WTC11 (cell line): ENCODE results near the gene HIP1R. TPM values are rescaled to one million over a fixed set of nuclear protein-coding genes. Genes with fewer than 3 reads are reported as not detected.

Experiments used
- ATAC-seq: fragments of 200-7000 bp; cut with Tn5 transposase; 2 replicates; pipeline ENCODE4 v1.10.0; 2021; ENCODE audit warnings: mild to moderate bottlenecking, moderate library complexity
- CTCF ChIA-PET: fragments of 300-600 bp; sonication (Branson Sonifier 250); formaldehyde crosslinking; loops from one replicate; lab custom pipeline; 2021; ENCODE audit warnings: antibody characterized with exemption; lab: Charles Lee
- POLR2A ChIA-PET: fragments of 350-600 bp; sonication (Branson Sonifier 250); formaldehyde crosslinking; loops from one replicate; lab custom pipeline; 2021; ENCODE audit warnings: antibody characterized with exemption; lab: Charles Lee
- DNase-seq: peaks from one replicate; pipeline ENCODE4 v3.0.0; 2021; ENCODE audit warnings: low spot score
- H3K27ac Mint-ChIP-seq: 2 replicates; pipeline ENCODE4 v1.8.0; 2021; ENCODE audit warnings: mixed read lengths
- H3K27me3 Mint-ChIP-seq: 2 replicates; pipeline ENCODE4 v1.8.0; 2021; ENCODE audit warnings: low read depth, mild to moderate bottlenecking, moderate library complexity, mixed read lengths
- H3K36me3 Mint-ChIP-seq: 2 replicates; pipeline ENCODE4 v1.8.0; 2021; ENCODE audit warnings: mixed read lengths
- H3K4me1 Mint-ChIP-seq: 2 replicates; pipeline ENCODE4 v1.8.0; 2022; ENCODE audit warnings: mixed read lengths
- H3K4me3 Mint-ChIP-seq: 2 replicates; pipeline ENCODE4 v1.8.0; 2021; ENCODE audit warnings: mild to moderate bottlenecking, moderate library complexity, mixed read lengths
- H3K9me3 Mint-ChIP-seq: 2 replicates; pipeline ENCODE4 v1.8.0; 2021; ENCODE audit warnings: mixed read lengths
- ATF2 ChIP-seq: sonication (generic); formaldehyde crosslinking; IDR thresholded peaks from 2 replicates; pipeline ENCODE4 v1.8.1; 2022; ENCODE audit warnings: low read depth, missing genetic modification reagents, borderline replicate concordance
- ATF3 ChIP-seq: sonication (generic); formaldehyde crosslinking; conservative IDR thresholded peaks from 2 replicates; pipeline ENCODE4 v1.8.1; 2022; ENCODE audit warnings: mild to moderate bottlenecking, missing genetic modification reagents
- ATF6 ChIP-seq: sonication (generic); formaldehyde crosslinking; IDR thresholded peaks from 2 replicates; pipeline ENCODE4 v1.8.1; 2023; ENCODE audit warnings: mild to moderate bottlenecking, missing genetic modification reagents
- CBFB ChIP-seq: sonication (generic); formaldehyde crosslinking; IDR thresholded peaks from 2 replicates; pipeline ENCODE4 v1.8.1; 2022; ENCODE audit warnings: mild to moderate bottlenecking, low read depth, missing genetic modification reagents
- E2F4 ChIP-seq: sonication (generic); formaldehyde crosslinking; IDR thresholded peaks from 2 replicates; pipeline ENCODE4 v1.8.1; 2022; ENCODE audit warnings: low read depth, mild to moderate bottlenecking, moderate library complexity, missing genetic modification reagents, borderline replicate concordance
- IRF2 ChIP-seq: sonication (generic); formaldehyde crosslinking; IDR thresholded peaks from 2 replicates; pipeline ENCODE4 v1.8.0; 2022; ENCODE audit warnings: low read depth, missing genetic modification reagents, borderline replicate concordance
- NR3C1 ChIP-seq: sonication (generic); formaldehyde crosslinking; conservative IDR thresholded peaks from 2 replicates; pipeline ENCODE4 v1.8.1; 2023; ENCODE audit warnings: low read depth, mild to moderate bottlenecking, missing genetic modification reagents
- RORB ChIP-seq: fragments of 250-450 bp; sonication (Bioruptor Pico); IDR thresholded peaks from 2 replicates; pipeline ENCODE4 v1.9.0; 2021; ENCODE audit warnings: mild to moderate bottlenecking
- SOX15 ChIP-seq: fragments of 250-450 bp; sonication (Bioruptor Pico); IDR thresholded peaks from 2 replicates; pipeline ENCODE4 v1.9.0; 2021; ENCODE audit warnings: mild to moderate bottlenecking
- SP1 ChIP-seq: sonication (generic); formaldehyde crosslinking; conservative IDR thresholded peaks from 2 replicates; pipeline ENCODE4 v1.8.1; 2022; ENCODE audit warnings: missing genetic modification reagents
- TCF7 ChIP-seq: sonication (generic); formaldehyde crosslinking; IDR thresholded peaks from 2 replicates; pipeline ENCODE4 v1.8.0; 2022; ENCODE audit warnings: mild to moderate bottlenecking, low read depth, missing genetic modification reagents, moderate library complexity
- ZNF512 ChIP-seq: sonication (generic); formaldehyde crosslinking; IDR thresholded peaks from 2 replicates; pipeline ENCODE4 v1.8.1; 2022; ENCODE audit warnings: missing genetic modification reagents, borderline replicate concordance
- ZNF671 ChIP-seq: fragments of 250-450 bp; sonication (Bioruptor Pico); IDR thresholded peaks from 2 replicates; pipeline ENCODE4 v1.8.0; 2021; ENCODE audit warnings: mild to moderate bottlenecking
- total RNA-seq: library from RNA; stranded (reverse); gene quantifications from 3 replicates; pipeline ENCODE4 v1.2.3, GENCODE V29; 2021

HIP1R gene
- total RNA-seq, 1 experiment from 2014 or later: 45.2 TPM

- TF ChIP-seq ZNF671 (CRISPR knock-in tag) (no peak), IRF2 (CRISPR knock-in tag) (no peak), E2F4 (CRISPR knock-in tag) (no peak), ATF6 (CRISPR knock-in tag) (no peak), TCF7 (CRISPR knock-in tag) (no peak), RORB (CRISPR knock-in tag) (no peak), SOX15 (CRISPR knock-in tag) (no peak), CBFB (no peak)
- TF ChIP-seq, all 79 proteins: peak for 0
Measured at GRCh38 chr12:122869207-122869973, 34.1 kb downstream of the HIP1R start (continued).

- POLR2A ChIA-PET: no interaction called here
- TF ChIP-seq ATF3: no peak
- no peak for TF ChIP-seq ATF2 (CRISPR knock-in tag)
- TF ChIP-seq SP1 (CRISPR knock-in tag): no peak
- Mint-ChIP-seq H3K27me3 (peaks cover 98% of the 10 kb centered on the region), H3K4me1 (peaks cover 28% of the 10 kb centered on the region), H3K4me3 (no peak overlapping the region), H3K27ac (no peak overlapping the region), H3K36me3 (peaks cover 24% of the 10 kb centered on the region), H3K9me3 (no peaks in the 10 kb centered on the region)
- CTCF ChIA-PET: interaction anchor here (0.6 to 2.7 kb wide), 4 partner anchors 9 to 77 kb away, joined by 3 to 20 read pairs (median 6); no protein-coding TSS in a partner anchor
- ATAC-seq (no peak), DNase-seq (no peak)
Measured at GRCh38 chr12:122870163-122870842, 35.0 kb downstream of the HIP1R start.

- DNase-seq: no peak
- peaks cover 98% of the 10 kb centered on the region for H3K27me3 Mint-ChIP-seq
Measured at GRCh38 chr12:122870867-122871664, 35.8 kb downstream of the HIP1R start.

More at GRCh38 chr12:122870867-122871664, 35.8 kb downstream of the HIP1R start:
- no peak for ATAC-seq
- Mint-ChIP-seq H3K4me1 (peaks cover 36% of the 10 kb centered on the region), H3K36me3 (peaks cover 24% of the 10 kb centered on the region), H3K9me3 (no peaks in the 10 kb centered on the region)
- CTCF ChIA-PET: interaction anchor here (0.6 to 2.7 kb wide), 8 partner anchors 9 to 95 kb away, joined by 3 to 20 read pairs (median 4); partner anchors contain the start of gene ABCB9
- no peak for TF ChIP-seq ZNF512 (CRISPR knock-in tag)
- no peak for TF ChIP-seq NR3C1 (CRISPR knock-in tag)
- TF ChIP-seq, all 79 proteins: peak for 0
- no peak overlapping the region for H3K27ac Mint-ChIP-seq
- POLR2A ChIA-PET: no interaction called here
- H3K4me3 Mint-ChIP-seq: no peak overlapping the region
